Osteoblast (primary cell): ENCODE data around the gene TNFRSF1B. TPM values are rescaled to one million over a fixed set of nuclear protein-coding genes. Genes with fewer than 3 reads are reported as not detected.
A peak's percentile ranks its signal among the peaks of the same experiment; 100 is the strongest.

ENCODE experiments used
- DNase-seq: peaks from one replicate; pipeline ENCODE4 v3.0.0; 2011; ENCODE audit warnings: low spot score, mixed read lengths; ENCODE audit not compliant: insufficient read length; ENCODE audit errors: missing footprints
- H2AFZ ChIP-seq: 2 replicates; pipeline ENCODE4 v1.6.0; 2011; ENCODE audit warnings: mild to moderate bottlenecking, low read length
- H3K27ac ChIP-seq: 2 replicates; pipeline ENCODE4 v1.5.1; 2011; ENCODE audit warnings: mild to moderate bottlenecking, low read depth, low read length, moderate library complexity
- H3K27me3 ChIP-seq: 2 replicates; pipeline ENCODE4 v1.6.0; 2012; ENCODE audit warnings: mild to moderate bottlenecking, control low read depth, inconsistent platforms, low read length, moderate library complexity; ENCODE audit not compliant: insufficient read depth
- H3K36me3 ChIP-seq: 2 replicates; pipeline ENCODE4 v1.5.1; 2011; ENCODE audit warnings: mild to moderate bottlenecking, low read length, control low read depth, moderate library complexity; ENCODE audit not compliant: insufficient read depth
- H3K4me1 ChIP-seq: 2 replicates; pipeline ENCODE4 v1.5.1; 2011; ENCODE audit warnings: mild to moderate bottlenecking, low read length, control low read depth, moderate library complexity; ENCODE audit not compliant: insufficient read depth
- H3K4me2 ChIP-seq: 2 replicates; pipeline ENCODE4 v1.6.0; 2011; ENCODE audit warnings: mild to moderate bottlenecking, low read length; ENCODE audit not compliant: insufficient read depth
- H3K4me3 ChIP-seq: fragments of 200-600 bp; sonication (generic); 3 replicates; pipeline ENCODE4 v1.5.1; 2012; ENCODE audit warnings: mild to moderate bottlenecking, low read length, inconsistent platforms; ENCODE audit not compliant: insufficient read depth
- H3K79me2 ChIP-seq: 2 replicates; pipeline ENCODE4 v1.6.0; 2012; ENCODE audit warnings: mild to moderate bottlenecking, low read length, control low read depth, inconsistent platforms; ENCODE audit not compliant: insufficient read depth
- H3K9me3 ChIP-seq: 2 replicates; pipeline ENCODE4 v1.5.1; 2011; ENCODE audit warnings: low read depth, low read length, control low read depth
- H4K20me1 ChIP-seq: 2 replicates; pipeline ENCODE4 v1.6.0; 2012; ENCODE audit warnings: mild to moderate bottlenecking, low read length, control low read depth; ENCODE audit not compliant: insufficient read depth
- total RNA-seq: library from RNA; depleted of rRNA; stranded (reverse); fragments of >200 nt; gene quantifications from 2 replicates; pipeline ENCODE4 v1.2.3, GENCODE V29; 2012
- TF ChIP-seq, protein P1 (sequence below): IDR thresholded peaks from 2 replicates; pipeline ENCODE4 v1.5.1; 2011; ENCODE audit warnings: mild to moderate bottlenecking, low read depth, low read length, moderate library complexity; ENCODE audit errors: extremely low read depth

TNFRSF1B gene
- total RNA-seq, 1 donor: 12.7 TPM

DNA sequence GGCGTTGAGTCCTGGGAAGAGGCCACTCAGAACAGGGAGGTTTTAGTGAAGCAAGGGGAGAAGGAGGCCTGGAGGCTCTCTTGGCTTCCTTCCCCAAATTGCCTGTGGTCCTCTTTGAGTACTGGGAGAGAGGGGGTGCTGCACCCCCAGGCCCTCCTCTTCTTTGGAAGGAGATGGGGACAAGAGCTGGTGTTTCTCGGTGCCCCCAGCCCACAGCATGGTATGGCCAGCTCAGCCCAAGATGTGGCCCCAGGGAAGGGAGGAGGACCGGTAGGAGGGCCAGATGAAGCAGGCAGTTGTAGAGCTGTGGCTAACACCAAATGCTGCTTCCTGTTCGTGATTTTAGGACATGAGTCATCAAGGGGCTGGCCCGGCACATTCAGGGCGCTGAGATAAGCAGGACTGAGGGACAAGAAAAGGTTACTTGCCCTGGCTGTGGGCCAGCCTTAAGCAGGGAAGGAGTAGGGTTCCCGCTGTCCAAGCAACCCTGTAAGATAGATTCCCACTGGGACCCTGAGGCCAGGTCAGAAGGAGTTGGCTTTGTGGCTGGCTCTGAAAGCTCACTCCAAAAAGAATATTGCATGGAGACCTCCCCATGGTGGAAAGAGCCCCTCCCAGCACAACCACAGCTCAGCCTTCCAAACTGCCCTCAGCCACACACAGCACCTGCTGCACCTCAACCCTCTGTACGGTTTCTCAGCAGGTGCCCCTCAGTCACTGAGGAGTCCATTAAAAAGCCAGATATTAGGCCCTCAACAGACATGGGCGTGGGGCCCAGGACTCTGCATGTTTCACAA, 4.9 kb upstream of the TNFRSF1B start:
- H3K36me3 ChIP-seq: no peaks in the 10 kb centered on the region
- H3K4me3 ChIP-seq: no peak overlapping the region
- H3K79me2 ChIP-seq: peaks cover 4% of the 10 kb centered on the region
- H3K27me3 ChIP-seq: no peaks in the 10 kb centered on the region
- TF ChIP-seq, protein P1, sequence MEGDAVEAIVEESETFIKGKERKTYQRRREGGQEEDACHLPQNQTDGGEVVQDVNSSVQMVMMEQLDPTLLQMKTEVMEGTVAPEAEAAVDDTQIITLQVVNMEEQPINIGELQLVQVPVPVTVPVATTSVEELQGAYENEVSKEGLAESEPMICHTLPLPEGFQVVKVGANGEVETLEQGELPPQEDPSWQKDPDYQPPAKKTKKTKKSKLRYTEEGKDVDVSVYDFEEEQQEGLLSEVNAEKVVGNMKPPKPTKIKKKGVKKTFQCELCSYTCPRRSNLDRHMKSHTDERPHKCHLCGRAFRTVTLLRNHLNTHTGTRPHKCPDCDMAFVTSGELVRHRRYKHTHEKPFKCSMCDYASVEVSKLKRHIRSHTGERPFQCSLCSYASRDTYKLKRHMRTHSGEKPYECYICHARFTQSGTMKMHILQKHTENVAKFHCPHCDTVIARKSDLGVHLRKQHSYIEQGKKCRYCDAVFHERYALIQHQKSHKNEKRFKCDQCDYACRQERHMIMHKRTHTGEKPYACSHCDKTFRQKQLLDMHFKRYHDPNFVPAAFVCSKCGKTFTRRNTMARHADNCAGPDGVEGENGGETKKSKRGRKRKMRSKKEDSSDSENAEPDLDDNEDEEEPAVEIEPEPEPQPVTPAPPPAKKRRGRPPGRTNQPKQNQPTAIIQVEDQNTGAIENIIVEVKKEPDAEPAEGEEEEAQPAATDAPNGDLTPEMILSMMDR: no peak
- peaks cover 14% of the 10 kb centered on the region for H3K4me1 ChIP-seq
- H3K9me3 ChIP-seq: no peaks in the 10 kb centered on the region
- peak overlapping the region; percentile 38 for H3K27ac ChIP-seq
- H2AFZ ChIP-seq: peak overlapping the region; percentile 69
- peak; percentile 97 for DNase-seq
- H3K4me2 ChIP-seq: peak overlapping the region; percentile 51
- H4K20me1 ChIP-seq: no peaks in the 10 kb centered on the region

DNA sequence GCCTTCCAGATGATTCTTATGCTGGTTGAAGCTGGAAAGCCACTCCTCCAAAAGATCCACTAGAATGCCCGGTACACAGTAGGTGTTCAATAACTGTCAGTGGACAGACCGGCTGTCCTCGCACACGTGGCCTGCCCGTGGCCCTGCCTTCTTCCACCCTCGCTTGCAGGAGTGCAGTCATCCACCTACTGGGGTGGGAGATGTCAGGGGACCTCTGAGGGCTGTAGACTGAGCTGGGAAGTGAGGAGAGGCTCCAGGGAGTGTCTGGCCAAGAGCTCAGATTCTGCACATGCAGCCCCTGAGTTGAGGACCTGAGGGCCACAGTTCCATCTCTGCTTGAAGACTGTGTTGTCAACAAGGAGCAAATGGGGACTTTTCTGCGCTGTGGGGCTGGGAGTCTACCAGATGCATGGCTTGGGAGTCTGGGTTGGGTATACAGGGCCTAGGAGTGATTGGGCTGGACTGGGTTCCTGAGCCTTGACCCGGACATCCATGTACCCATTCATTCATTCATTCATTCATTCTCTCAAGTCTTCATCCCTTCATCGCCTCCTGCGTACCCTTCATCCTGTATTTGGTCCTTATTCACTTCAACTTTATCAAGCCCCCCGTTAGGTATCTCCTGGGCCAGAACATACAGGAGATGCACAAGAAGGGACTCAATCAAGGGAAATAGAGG, 4.2 kb upstream of the TNFRSF1B start:
- Histone ChIP-seq H3K27ac (no peak overlapping the region), H3K36me3 (no peaks in the 10 kb centered on the region), H3K4me3 (no peak overlapping the region), H3K27me3 (no peaks in the 10 kb centered on the region), H4K20me1 (no peaks in the 10 kb centered on the region), H3K4me2 (no peak overlapping the region), H2AFZ (no peak overlapping the region), H3K79me2 (peaks cover 11% of the 10 kb centered on the region), H3K4me1 (peaks cover 14% of the 10 kb centered on the region), H3K9me3 (no peaks in the 10 kb centered on the region)
- TF ChIP-seq, protein P1: no peak
- peak; percentile 71 for DNase-seq

DNA sequence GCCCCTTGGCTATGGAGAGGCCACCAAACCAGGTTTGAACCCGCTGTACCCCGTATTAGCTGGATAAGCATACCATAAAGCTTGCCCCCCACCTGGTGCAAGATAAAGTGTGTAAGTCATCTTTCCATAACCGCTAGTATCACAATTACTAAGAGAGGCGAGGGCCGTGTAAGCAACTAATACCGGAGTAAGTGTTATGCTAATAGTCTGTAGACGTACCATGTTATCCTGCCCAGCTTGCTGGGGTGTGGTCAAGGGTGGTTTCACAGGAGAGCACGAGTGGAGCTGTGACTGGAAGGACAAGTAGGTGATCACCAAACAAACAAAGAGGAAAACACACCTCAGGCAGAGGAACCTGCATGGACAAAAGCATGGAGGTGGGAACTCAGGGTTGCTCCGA, 3.6 kb upstream of the TNFRSF1B start:
- Histone ChIP-seq H3K79me2 (peaks cover 17% of the 10 kb centered on the region), H3K27me3 (no peaks in the 10 kb centered on the region), H3K4me1 (peaks cover 16% of the 10 kb centered on the region), H3K27ac (no peak overlapping the region), H3K36me3 (no peaks in the 10 kb centered on the region), H2AFZ (no peak overlapping the region), H4K20me1 (no peaks in the 10 kb centered on the region), H3K4me3 (no peak overlapping the region), H3K9me3 (no peaks in the 10 kb centered on the region), H3K4me2 (no peak overlapping the region)
- peak; percentile 38 for DNase-seq
- TF ChIP-seq, protein P1: no peak

DNA sequence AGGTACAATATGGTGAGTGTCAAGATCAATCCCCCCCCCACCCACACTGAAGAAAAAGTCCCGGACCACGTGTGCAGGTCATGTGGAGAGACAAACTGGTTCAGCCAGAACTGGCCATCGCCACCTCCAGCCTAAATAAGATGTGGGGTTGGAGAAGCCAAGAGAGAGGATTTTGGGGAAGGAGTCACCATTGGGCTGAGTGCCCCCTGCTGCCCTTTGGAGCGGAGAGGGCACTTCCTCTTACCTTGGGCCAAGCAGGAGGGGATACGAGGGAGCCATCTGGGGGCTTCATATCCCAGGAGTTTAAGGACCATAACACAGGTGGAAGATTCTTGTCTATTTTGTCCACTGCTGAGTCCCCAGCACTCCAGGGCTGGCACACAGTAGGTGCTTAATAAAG, 2.6 kb upstream of the TNFRSF1B start:
- Histone ChIP-seq H3K4me2 (no peak overlapping the region), H2AFZ (no peak overlapping the region), H3K27ac (no peak overlapping the region), H3K4me3 (no peak overlapping the region), H3K9me3 (no peaks in the 10 kb centered on the region), H3K27me3 (no peaks in the 10 kb centered on the region), H4K20me1 (peaks cover 5% of the 10 kb centered on the region), H3K4me1 (peaks cover 23% of the 10 kb centered on the region), H3K36me3 (no peaks in the 10 kb centered on the region), H3K79me2 (peaks cover 27% of the 10 kb centered on the region)
- TF ChIP-seq, protein P1: no peak
- peak; percentile 68 for DNase-seq
